Amniotic stem cell (primary cell): ENCODE results near the gene IGSF23.
"Not testable (repeated sequence)": the region's sequence is repeated elsewhere in the genome, so short reads cannot be mapped to it uniquely, and the experiment has no call there.

Experiments used
- DNase-seq: peaks from one replicate; lab custom pipeline; 2025; lab: John Stamatoyannopoulos, UW

Gene IGSF23

GRCh38 chr19:44587963-44588770, 25.2 kb upstream of the IGSF23 start:
- DNase-seq: peak; percentile 94

GRCh38 chr19:44588771-44589112, 24.6 kb upstream of the IGSF23 start:
- DNase-seq: no peak

DNA sequence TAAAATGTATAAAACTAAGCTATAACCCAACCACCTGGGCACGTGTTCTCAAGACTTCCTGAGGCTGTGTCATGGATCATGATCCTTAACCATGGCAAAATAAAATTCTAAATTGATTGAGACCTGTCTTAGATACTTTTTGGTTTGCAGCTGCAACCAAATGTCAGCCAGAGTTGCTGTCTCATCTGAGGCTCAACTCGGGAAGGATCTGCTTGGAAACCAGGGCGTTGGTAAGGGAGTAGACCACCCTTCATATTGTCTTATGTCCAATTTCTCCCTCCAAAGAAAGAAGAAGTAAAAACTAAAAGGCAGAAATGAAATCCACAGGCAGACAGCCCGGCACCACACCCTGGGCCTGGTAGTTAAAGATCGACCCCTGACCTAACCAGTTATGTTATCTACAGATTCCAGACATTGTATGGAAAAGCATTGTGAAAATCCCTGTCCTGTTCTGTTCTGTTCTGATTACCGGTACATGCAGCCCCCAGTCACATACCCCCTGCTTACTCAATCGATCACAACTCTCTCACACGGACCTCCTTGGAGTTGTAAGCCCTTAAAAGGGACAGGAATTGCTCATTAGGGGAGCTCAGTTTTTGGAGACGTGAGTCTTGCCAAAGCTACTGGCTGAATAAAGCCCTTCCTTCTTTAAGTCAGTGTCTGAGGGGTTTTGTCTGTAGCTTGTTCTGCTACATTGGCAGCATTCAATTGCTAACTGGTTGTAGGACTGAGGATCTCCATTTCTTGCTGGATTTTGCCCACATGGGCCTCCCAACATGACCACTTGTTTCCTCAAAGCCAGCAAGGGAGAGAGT, 22.9 kb upstream of the IGSF23 start:
- DNase-seq: no peak

DNA sequence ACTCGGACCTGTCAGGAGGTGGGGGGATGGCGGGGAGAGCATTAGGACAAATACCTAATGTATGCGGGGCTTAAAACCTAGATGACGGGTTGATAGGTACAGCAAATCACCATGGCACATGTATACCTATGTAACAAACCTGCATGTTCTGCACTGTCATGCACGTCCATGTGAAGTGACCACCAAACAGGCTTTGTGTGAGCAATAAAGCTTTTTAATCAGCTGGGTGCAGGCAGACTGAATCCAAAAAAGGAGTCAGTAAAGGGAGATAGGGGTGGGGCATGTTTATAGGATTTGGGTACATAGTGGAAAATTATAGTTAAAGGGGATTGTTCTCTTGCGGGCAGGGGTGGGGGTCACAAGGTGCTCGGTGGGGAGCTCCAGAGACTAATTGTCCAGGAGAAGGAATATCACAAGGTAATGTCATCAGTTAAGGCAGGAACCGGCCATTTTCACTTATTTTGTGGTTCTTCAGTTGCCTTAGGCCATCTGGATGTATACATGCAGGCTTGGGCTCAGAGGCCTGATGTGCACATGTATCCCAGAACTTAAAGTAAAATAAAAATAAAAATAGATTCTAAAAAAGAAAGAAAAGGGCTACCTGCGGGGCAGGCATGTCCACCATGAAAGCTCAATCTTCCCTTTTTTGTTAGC, 21.9 kb upstream of the IGSF23 start:
- not testable (repeated sequence) for DNase-seq

GRCh38 chr19:44592451-44592890, 20.9 kb upstream of the IGSF23 start:
- no peak for DNase-seq

DNA sequence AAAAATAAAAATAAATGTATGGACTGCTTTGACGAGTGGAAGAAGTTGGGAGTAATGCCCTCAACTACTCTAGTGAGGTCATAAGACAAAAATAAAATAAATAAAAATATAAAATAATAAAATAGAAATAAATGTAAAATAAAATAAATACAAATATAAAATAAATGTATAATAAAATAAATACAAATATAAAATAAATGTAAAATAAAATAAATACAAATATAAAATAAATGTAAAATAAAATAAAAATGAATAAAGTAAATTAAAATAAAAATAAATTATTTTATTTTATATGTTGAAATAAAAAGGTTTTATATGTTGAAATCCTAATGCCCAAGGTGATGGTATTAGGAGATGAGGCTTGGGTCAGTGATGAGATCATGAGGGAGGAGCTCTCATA, 20.1 kb upstream of the IGSF23 start:
- no peak for DNase-seq

GRCh38 chr19:44593866-44594266, 19.5 kb upstream of the IGSF23 start:
- not testable (repeated sequence) for DNase-seq

GRCh38 chr19:44596428-44597130, 16.8 kb upstream of the IGSF23 start:
- DNase-seq: no peak

- no peak for DNase-seq
Measured at GRCh38 chr19:44597131-44597491, 16.3 kb upstream of the IGSF23 start.

DNA sequence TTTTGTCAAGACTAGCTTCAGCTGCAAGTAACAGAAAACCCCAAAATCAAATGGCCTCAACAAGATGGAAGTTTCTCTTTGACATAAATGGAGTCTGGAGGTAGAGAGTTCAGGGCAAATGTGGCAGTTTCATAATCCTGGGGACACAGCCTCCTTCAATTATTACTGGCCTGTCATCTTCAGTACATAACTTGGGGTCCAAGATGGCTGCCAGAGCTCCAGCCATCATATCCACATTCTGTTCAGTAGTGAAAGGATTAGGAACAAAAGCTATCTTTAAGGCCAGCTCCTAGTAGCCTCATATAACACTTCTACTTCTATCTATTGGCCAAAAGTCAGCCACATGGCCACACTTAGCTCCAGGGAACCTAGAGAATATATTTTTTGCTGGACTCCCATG, 15.0 kb upstream of the IGSF23 start:
- DNase-seq: no peak

GRCh38 chr19:44598880-44599279, 14.5 kb upstream of the IGSF23 start:
- no peak for DNase-seq

- no peak for DNase-seq
Measured at GRCh38 chr19:44600466-44600865, 12.9 kb upstream of the IGSF23 start.

DNA sequence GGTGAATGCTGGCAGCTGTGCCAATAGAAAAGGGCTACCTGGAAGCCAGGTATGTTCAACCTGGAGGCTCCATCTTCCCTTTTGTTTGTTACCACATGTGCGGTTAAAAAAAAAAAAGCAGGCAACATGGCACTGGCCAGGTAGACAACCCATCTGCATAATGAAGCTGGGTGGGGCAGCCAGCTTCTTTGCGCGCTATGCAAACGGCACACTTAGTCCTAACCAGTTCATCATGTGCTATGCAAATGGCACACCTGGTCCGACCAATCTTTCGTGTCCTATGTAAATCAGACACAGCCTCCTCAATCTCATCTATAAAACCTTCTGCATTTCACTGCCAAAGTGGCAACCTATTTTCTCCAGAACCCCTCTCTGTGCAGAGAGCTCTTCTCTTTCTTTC, 11.3 kb upstream of the IGSF23 start:
- no peak for DNase-seq

DNA sequence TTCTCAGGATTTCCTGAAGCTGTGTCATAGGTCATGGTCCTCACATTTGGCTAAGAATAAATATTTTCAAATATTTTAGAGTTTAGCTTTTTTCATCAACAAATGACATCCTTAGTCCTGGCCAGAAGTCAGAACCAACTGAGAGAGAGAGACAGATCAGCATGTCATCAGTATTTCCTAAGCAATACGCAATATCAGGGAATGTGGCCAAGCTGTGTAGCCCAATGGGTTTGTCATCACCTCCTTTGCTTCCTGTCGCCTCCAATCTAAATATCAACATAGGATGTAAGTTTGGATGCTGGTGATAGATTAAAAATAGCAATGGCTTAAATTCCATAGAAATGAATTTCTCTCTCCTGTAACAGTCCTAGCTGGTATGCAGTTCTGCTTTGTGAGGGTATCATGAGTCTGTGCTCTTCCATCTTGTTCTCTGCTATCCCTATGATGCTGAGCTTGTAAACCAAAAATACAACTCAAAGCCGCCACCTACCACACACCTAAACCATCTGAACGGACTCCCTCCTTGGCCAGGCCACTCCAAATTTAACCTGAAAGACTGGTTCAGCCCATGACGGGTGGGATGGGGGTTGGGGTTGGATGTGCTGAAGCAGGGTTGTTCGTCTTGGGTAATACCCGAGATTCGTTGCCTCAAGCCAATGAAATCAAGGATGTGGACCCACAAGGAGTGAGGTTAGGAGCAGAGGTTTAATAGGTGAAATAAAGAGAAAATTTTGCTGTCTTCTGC, 10.0 kb upstream of the IGSF23 start:
- DNase-seq: peak; percentile 73

DNA sequence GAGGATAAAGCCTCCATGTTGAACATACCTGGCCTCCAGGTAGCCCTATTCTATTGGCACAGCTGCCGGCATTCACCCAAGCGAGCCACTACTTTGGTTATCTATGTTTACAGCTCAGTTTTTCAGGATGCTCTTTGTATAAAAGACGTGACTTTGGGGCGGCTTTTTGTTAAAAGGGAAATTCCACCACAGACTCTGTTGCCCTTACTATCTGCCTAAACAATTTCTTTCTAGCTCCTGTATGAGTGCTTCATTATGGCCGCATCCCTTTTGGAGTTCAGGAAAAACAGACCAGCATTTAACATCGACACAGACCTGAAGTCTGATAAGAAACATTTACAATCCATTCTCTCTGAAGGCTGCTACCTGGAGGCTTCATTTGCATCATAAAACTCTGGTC, 9.1 kb upstream of the IGSF23 start:
- DNase-seq: no peak

DNA sequence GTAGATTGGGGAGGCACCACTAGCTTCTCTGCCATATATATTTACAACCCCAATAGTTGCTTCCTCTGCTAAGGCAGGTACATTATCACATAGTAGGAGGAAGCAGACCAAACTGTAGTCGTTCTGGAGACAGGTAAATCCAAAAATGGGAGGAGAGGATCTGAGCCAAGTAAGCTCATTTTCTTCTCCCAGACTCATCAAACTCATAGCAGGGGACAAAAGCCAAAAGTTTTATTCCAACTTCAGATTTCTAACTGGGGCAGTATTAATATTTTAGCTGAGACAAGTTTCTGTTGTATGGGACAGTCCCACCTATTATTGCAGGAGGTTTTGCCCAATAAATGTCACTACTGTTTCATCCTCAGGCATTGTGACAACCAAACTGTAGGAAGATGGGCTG, 7.8 kb upstream of the IGSF23 start:
- no peak for DNase-seq

DNA sequence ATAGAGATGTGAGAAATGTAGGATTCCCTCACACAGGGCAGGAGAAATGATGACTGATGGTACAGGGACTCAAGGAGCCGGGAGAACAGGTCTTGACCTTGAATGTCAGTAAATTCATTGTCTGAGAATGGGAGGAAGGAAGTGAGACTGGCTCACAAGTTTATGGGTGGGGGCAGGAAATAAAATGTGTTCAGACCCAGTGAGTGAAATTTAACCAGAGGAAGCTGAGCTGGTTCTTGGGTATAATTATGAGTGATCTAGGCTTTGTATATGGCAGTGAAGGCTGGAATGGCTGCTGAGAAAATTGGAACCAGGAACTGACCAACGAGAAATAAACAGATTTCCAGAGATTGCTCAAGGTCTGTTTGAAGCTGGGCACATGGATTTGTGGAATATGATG, 6.3 kb upstream of the IGSF23 start:
- DNase-seq: no peak

GRCh38 chr19:44607917-44608316, 5.4 kb upstream of the IGSF23 start:
- no peak for DNase-seq

DNA sequence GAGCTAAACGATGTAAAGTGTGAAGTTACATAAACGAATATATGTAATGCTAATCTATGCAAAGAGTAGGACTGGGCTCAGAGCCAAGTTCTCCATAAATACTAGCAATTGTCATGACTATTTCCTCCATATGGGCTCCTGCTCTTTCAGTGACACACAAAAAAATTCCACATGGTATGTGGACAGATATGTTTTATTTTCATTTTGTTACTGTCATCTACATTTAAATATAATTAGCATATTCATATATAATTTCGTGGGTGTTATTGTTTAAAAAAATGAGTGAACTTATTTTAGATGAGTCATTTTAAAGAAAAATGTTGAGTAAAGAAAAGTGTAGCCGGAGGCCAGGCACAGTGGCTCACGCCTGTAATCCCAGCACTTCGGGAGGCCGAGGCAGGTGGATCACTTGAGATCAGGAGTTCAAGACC, 5.0 kb upstream of the IGSF23 start:
- DNase-seq: peak; percentile 14

- no peak for DNase-seq
Measured at GRCh38 chr19:44609219-44609618, 4.1 kb upstream of the IGSF23 start.

DNA sequence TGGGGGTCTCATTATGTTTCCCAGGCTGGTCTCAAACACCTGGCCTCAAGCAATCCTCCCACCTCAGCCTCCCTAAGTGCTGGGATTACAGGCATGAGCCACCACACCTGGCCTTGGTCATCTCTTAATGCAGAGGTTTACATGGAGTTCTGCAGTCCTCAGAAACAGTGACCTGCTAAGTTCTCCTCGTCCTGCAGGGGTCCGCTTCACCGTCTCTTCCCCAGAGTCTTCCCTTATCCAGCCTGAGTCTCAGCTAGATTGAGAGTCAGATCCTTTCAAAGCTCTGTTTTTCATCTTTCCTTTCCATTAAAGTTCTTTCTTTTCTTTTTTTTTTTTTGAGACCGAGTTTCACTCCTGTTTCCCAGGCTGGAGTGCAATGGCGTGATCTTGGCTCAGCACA, 2.9 kb upstream of the IGSF23 start:
- DNase-seq: not testable (repeated sequence)
